GM12872 (cell line): Measurements from ENCODE around the gene CENPQ.

Source experiments
- TF ChIP-seq, protein P1 (sequence below): IDR thresholded peaks from 3 replicates; pipeline ENCODE4 v1.5.1; 2011; ENCODE audit warnings: low read depth, mild to moderate bottlenecking, low read length, moderate library complexity; ENCODE audit not compliant: insufficient read depth

The CENPQ gene

DNA sequence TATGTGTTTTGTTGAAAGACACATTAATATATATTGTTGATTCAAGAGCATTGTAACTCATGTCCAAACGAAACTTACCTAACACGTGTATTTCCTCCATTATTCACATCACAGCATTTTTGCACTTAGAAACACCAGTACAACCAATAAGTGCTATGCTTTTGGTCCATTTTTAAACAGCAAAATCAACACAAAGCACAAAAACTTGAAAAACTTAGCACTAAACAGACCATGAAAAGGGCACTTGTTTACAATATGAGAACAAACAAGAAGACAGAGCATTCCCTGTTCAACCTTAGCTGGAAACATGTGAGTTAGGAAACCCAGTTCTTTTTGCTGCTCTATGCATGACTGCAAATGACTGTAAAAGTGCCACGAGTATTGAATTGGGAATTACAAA lies 46.2 kb downstream of the CENPQ start:
- TF ChIP-seq, protein P1, sequence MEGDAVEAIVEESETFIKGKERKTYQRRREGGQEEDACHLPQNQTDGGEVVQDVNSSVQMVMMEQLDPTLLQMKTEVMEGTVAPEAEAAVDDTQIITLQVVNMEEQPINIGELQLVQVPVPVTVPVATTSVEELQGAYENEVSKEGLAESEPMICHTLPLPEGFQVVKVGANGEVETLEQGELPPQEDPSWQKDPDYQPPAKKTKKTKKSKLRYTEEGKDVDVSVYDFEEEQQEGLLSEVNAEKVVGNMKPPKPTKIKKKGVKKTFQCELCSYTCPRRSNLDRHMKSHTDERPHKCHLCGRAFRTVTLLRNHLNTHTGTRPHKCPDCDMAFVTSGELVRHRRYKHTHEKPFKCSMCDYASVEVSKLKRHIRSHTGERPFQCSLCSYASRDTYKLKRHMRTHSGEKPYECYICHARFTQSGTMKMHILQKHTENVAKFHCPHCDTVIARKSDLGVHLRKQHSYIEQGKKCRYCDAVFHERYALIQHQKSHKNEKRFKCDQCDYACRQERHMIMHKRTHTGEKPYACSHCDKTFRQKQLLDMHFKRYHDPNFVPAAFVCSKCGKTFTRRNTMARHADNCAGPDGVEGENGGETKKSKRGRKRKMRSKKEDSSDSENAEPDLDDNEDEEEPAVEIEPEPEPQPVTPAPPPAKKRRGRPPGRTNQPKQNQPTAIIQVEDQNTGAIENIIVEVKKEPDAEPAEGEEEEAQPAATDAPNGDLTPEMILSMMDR, result no peak

- TF ChIP-seq, protein P1, result no peak
These were observed 50.2 kb downstream of the CENPQ start for GRCh38 chr6:49513153-49513989.

GRCh38 chr6:49514571-49515484 lies 51.7 kb downstream of the CENPQ start:
- TF ChIP-seq, protein P1, result no peak

GRCh38 chr6:49515485-49516146 lies 52.4 kb downstream of the CENPQ start:
- TF ChIP-seq, protein P1, result no peak

GRCh38 chr6:49516147-49516505 lies 53.0 kb downstream of the CENPQ start:
- TF ChIP-seq, protein P1, result no peak

DNA sequence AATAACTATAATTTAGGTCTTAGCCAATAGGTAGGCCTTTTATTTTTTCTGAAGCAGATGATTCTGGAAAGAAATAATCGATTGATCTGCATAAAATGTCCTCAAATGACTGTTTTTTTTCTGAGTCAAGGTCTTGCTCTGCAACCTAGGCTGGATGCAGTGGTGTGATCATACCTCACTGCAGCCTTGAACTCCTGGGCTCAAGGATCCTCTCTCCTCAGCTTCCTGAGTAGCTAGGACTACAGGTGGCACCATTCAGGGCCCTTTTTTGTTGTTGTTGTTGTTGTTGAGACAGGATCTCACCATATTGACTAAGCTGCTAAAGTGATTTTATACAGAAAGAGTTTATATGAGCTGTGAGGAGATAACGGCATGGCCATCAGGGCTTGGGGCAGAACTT lies 54.7 kb downstream of the CENPQ start:
- TF ChIP-seq, protein P1, result no peak

DNA sequence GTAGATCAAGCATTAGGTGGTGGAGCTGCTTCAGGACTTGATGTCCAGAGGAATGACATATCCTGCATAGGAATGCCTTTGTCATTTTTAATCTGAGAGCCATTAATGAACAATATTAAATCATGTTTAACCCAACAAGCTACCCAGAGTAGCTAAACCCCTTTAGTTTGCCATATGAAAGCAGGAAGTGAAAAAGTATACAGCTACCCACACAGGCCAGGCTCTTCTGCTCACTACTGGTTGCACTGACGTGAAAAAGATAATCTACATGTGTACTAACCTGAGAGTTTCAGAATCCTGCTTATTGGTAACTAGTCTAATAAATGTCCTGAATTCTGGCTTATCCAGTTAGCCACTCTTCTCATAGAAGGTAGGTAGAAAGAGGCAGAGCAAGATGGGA lies 56.5 kb downstream of the CENPQ start:
- TF ChIP-seq, protein P1, result no peak
